HFFc6 (cell line): ENCODE data around the gene COL19A1. TPM values are rescaled to one million over a fixed set of nuclear protein-coding genes. Genes with fewer than 3 reads are reported as not detected.
A peak's percentile ranks its signal among the peaks of the same experiment; 100 is the strongest.

Source experiments
- DNase-seq: peaks from one replicate; pipeline ENCODE4 v3.0.0-alpha.2; 2018
- H3K27ac Mint-ChIP-seq: 2 replicates; pipeline ENCODE4 v1.8.0; 2020; ENCODE audit warnings: mild to moderate bottlenecking, mixed read lengths
- H3K27me3 Mint-ChIP-seq: 2 replicates; pipeline ENCODE4 v1.8.0; 2021; ENCODE audit warnings: mild to moderate bottlenecking, moderate library complexity, mixed read lengths; ENCODE audit not compliant: insufficient read depth
- H3K36me3 Mint-ChIP-seq: 2 replicates; pipeline ENCODE4 v1.8.0; 2021; ENCODE audit warnings: low read depth, mixed read lengths
- H3K4me1 Mint-ChIP-seq: 2 replicates; pipeline ENCODE4 v1.8.0; 2020; ENCODE audit warnings: low read depth, mixed read lengths
- H3K4me3 Mint-ChIP-seq: 2 replicates; pipeline ENCODE4 v1.8.0; 2020; ENCODE audit warnings: mild to moderate bottlenecking, moderate library complexity, mixed read lengths
- H3K9me3 Mint-ChIP-seq: 2 replicates; pipeline ENCODE4 v1.8.0; 2020; ENCODE audit warnings: mild to moderate bottlenecking, mixed read lengths
- CTCF ChIP-seq: fragments of 200-600 bp; sonication (generic); IDR thresholded peaks from 2 replicates; pipeline ENCODE4 v1.5.0; 2021; ENCODE audit warnings: antibody characterized with exemption, mild to moderate bottlenecking
- total RNA-seq, 6 experiments: library from RNA; stranded (reverse); fragmentation: NEBNext Ultra II Directional; extraction: Animal tissue kit (Norgen Biotek cat#: 25700); gene quantifications; 2 replicates in 1 of 6; 3 replicates in 5 of 6; pipeline ENCODE4 v1.2.3, GENCODE V29; 2021

Gene COL19A1
- total RNA-seq, 6 experiments from 2014 or later: not detected

- Mint-ChIP-seq H3K9me3 (peaks cover 3% of the 10 kb centered on the region; the same call in 1 of the 2 replicates), H3K27ac (no peak overlapping the region), H3K36me3 (no peaks in the 10 kb centered on the region), H3K27me3 (no peaks in the 10 kb centered on the region), H3K4me1 (no peaks in the 10 kb centered on the region), H3K4me3 (no peak overlapping the region)
- no peak for TF ChIP-seq CTCF
- DNase-seq: no peak
Observed at GRCh38 chr6:70198785-70199184, 332.4 kb downstream of the COL19A1 start.

DNA sequence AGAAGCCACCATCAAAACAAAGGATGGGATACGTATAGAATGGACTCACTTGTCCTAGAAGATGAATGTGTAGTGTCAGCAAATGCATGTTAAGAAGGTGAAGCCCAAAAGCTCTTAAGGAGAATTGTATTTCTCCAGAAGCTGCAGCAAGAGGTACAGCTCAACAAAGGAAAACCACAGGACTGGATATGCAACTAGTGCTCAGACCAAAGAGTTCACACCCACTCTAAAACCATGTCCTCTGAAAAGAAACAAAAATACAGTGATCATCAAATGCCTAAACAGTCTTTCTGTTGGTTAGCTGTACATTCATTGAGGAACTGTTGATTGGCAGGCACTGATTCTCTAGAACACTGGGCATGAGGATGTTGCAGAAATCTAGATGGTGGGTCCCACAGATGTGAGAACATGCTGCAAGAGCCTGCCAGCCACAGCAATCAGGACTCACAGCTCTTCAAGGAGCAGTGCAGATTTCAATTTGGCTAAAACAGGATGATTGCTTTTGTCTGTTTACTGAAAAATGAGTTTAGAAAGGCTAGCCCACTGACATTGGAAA, 342.0 kb downstream of the COL19A1 start:
- Mint-ChIP-seq H3K27me3 (no peaks in the 10 kb centered on the region), H3K4me1 (no peaks in the 10 kb centered on the region), H3K4me3 (no peak overlapping the region), H3K9me3 (no peaks in the 10 kb centered on the region), H3K27ac (no peak overlapping the region), H3K36me3 (no peaks in the 10 kb centered on the region)
- DNase-seq: no peak
- no peak for TF ChIP-seq CTCF

DNA sequence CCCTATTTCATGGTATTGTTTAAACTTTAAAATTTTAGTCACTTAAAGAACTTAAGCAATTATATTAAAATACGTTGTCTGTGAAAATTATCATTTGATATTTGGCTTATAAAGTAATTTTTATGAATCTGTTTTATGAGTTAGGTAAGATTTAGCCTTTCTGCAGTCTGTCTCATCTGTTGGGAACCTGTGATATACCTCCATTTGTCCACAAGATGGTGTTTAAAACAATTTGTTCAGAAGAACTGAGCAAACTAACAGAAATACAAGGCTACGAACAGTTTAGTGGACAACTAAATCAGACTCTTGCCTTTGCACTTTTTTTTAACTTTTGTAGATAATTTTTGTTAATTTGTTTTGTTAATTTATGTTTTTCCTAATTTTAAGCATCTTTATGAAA, 344.1 kb downstream of the COL19A1 start:
- no peak for DNase-seq
- Mint-ChIP-seq H3K4me3 (no peak overlapping the region), H3K9me3 (no peaks in the 10 kb centered on the region), H3K4me1 (no peaks in the 10 kb centered on the region), H3K36me3 (no peaks in the 10 kb centered on the region), H3K27me3 (no peaks in the 10 kb centered on the region), H3K27ac (no peak overlapping the region)
- TF ChIP-seq CTCF: 0 out of 2 replicates have a peak, but pooled peaks have one; percentile 39

- Mint-ChIP-seq H3K36me3 (no peaks in the 10 kb centered on the region), H3K27ac (no peak overlapping the region), H3K9me3 (no peaks in the 10 kb centered on the region), H3K27me3 (no peaks in the 10 kb centered on the region), H3K4me1 (no peaks in the 10 kb centered on the region), H3K4me3 (no peak overlapping the region)
- TF ChIP-seq CTCF: no peak
- no peak for DNase-seq
Observed at GRCh38 chr6:70215460-70216108, 349.2 kb downstream of the COL19A1 start.

- H3K4me1 Mint-ChIP-seq: no peaks in the 10 kb centered on the region
- no peak overlapping the region for H3K27ac Mint-ChIP-seq
- H3K36me3 Mint-ChIP-seq: no peaks in the 10 kb centered on the region
- no peak for DNase-seq
- H3K27me3 Mint-ChIP-seq: peaks cover 3% of the 10 kb centered on the region; the same call in 1 of the 2 replicates
- no peak overlapping the region for H3K4me3 Mint-ChIP-seq
- no peak for TF ChIP-seq CTCF
- H3K9me3 Mint-ChIP-seq: no peaks in the 10 kb centered on the region
Observed at GRCh38 chr6:70216767-70217166, 350.4 kb downstream of the COL19A1 start.
